KOPT-K1 (cell line): ENCODE data around the gene RTTN.
"Not testable (repeated sequence)": the region's sequence is repeated elsewhere in the genome, so short reads cannot be mapped to it uniquely, and the experiment has no call there.

ENCODE experiments used
- H3K27ac ChIP-seq: fragments of 200-600 bp; sonication (generic); 2 replicates; pipeline ENCODE4 v1.5.1; 2016; ENCODE audit warnings: antibody characterized with exemption, mild to moderate bottlenecking, low read depth, low read length; ENCODE audit not compliant: poor library complexity, severe bottlenecking
- H3K36me3 ChIP-seq: fragments of 200-600 bp; sonication (generic); 2 replicates; pipeline ENCODE4 v1.5.1; 2017; ENCODE audit warnings: antibody characterized with exemption, mild to moderate bottlenecking, low read length, moderate library complexity; ENCODE audit not compliant: insufficient read depth
- H3K9me3 ChIP-seq: fragments of 200-600 bp; sonication (generic); 2 replicates; pipeline ENCODE4 v1.5.1; 2017; ENCODE audit warnings: antibody characterized with exemption, low read length, mild to moderate bottlenecking; ENCODE audit not compliant: insufficient read depth, poor library complexity, severe bottlenecking

RTTN gene

GRCh38 chr18:70205421-70206397, at the start of gene RTTN:
RTTN (minus strand) TSS chr18:70205687; CDS start chr18:70205658, 29 bp downstream.
- Histone ChIP-seq H3K36me3 (peaks cover 31% of the 10 kb centered on the region), H3K27ac (peak within 1 kb of the TSS; percentile 87), H3K9me3 (no peaks in the 10 kb centered on the region)

GRCh38 chr18:70250781-70251180, 45.3 kb upstream of the RTTN start:
- H3K27ac ChIP-seq, result no peak overlapping the region
- no peaks in the 10 kb centered on the region for H3K9me3 ChIP-seq
- H3K36me3 ChIP-seq, result no peaks in the 10 kb centered on the region

GRCh38 chr18:70249861-70250260, 44.4 kb upstream of the RTTN start:
- not testable (repeated sequence) for H3K9me3 ChIP-seq, H3K27ac ChIP-seq, H3K36me3 ChIP-seq

- Histone ChIP-seq H3K36me3 (no peaks in the 10 kb centered on the region), H3K9me3 (no peaks in the 10 kb centered on the region), H3K27ac (no peak overlapping the region)
Observed at GRCh38 chr18:70249118-70249517, 43.6 kb upstream of the RTTN start.

- Histone ChIP-seq H3K36me3 (no peaks in the 10 kb centered on the region), H3K27ac (no peak overlapping the region)
Observed at GRCh38 chr18:70246061-70246466, 40.6 kb upstream of the RTTN start.

GRCh38 chr18:70243131-70243929, 37.8 kb upstream of the RTTN start:
- Histone ChIP-seq H3K36me3 (no peaks in the 10 kb centered on the region), H3K9me3 (no peaks in the 10 kb centered on the region), H3K27ac (no peak overlapping the region)

More at GRCh38 chr18:70246061-70246466, 40.6 kb upstream of the RTTN start:
- H3K9me3 ChIP-seq, result no peaks in the 10 kb centered on the region

- not testable (repeated sequence) for H3K9me3 ChIP-seq, H3K27ac ChIP-seq, H3K36me3 ChIP-seq
Observed at GRCh38 chr18:70236921-70237320, 31.4 kb upstream of the RTTN start.

- no peak overlapping the region for H3K27ac ChIP-seq
- H3K36me3 ChIP-seq, result no peaks in the 10 kb centered on the region
- H3K9me3 ChIP-seq, result no peaks in the 10 kb centered on the region
Observed at GRCh38 chr18:70235478-70235877, 30.0 kb upstream of the RTTN start.

- Histone ChIP-seq H3K27ac (no peak overlapping the region), H3K9me3 (no peaks in the 10 kb centered on the region), H3K36me3 (no peaks in the 10 kb centered on the region)
Observed at GRCh38 chr18:70234667-70235459, 29.4 kb upstream of the RTTN start.

- H3K36me3 ChIP-seq, result no peaks in the 10 kb centered on the region
- no peak overlapping the region for H3K27ac ChIP-seq
Observed at GRCh38 chr18:70233974-70234373, 28.5 kb upstream of the RTTN start.

GRCh38 chr18:70232261-70232660, 26.8 kb upstream of the RTTN start:
- Histone ChIP-seq H3K27ac (no peak overlapping the region), H3K9me3 (peaks cover 10% of the 10 kb centered on the region), H3K36me3 (no peaks in the 10 kb centered on the region)

More at GRCh38 chr18:70233974-70234373, 28.5 kb upstream of the RTTN start:
- H3K9me3 ChIP-seq, result no peaks in the 10 kb centered on the region

GRCh38 chr18:70229639-70230038, 24.2 kb upstream of the RTTN start:
- peaks cover 14% of the 10 kb centered on the region for H3K9me3 ChIP-seq
- no peak overlapping the region for H3K27ac ChIP-seq
- H3K36me3 ChIP-seq, result no peaks in the 10 kb centered on the region

- H3K36me3 ChIP-seq, result no peaks in the 10 kb centered on the region
- H3K9me3 ChIP-seq, result peaks cover 14% of the 10 kb centered on the region
- no peak overlapping the region for H3K27ac ChIP-seq
Observed at GRCh38 chr18:70228536-70228935, 23.0 kb upstream of the RTTN start.

- Histone ChIP-seq H3K27ac (no peak overlapping the region), H3K36me3 (no peaks in the 10 kb centered on the region), H3K9me3 (peaks cover 14% of the 10 kb centered on the region)
Observed at GRCh38 chr18:70227438-70227837, 22.0 kb upstream of the RTTN start.

- H3K27ac ChIP-seq, result no peak overlapping the region
- peaks cover 1% of the 10 kb centered on the region for H3K9me3 ChIP-seq
- no peaks in the 10 kb centered on the region for H3K36me3 ChIP-seq
Observed at GRCh38 chr18:70221915-70222278, 16.4 kb upstream of the RTTN start.
